Mesenchymal stem cell (in vitro differentiated cells and primary cell): ENCODE results near the gene FOSL1.

Experiments used
- DNase-seq: peaks from one replicate; pipeline ENCODE4 v3.0.0-alpha.2; 2013
- H2AFZ ChIP-seq: one replicate; pipeline ENCODE4 v1.6.1; 2013; ENCODE audit warnings: low read depth, mild to moderate bottlenecking, control low read depth, inconsistent platforms, low read length, moderate library complexity
- H2AK5ac ChIP-seq: 2 replicates; pipeline ENCODE4 v1.6.1; 2013; ENCODE audit warnings: low read length, moderate library complexity, mild to moderate bottlenecking, inconsistent platforms; ENCODE audit not compliant: severe bottlenecking
- H2BK120ac ChIP-seq: one replicate; pipeline ENCODE4 v1.6.1; 2013; ENCODE audit warnings: low read depth, mild to moderate bottlenecking, inconsistent platforms, low read length, moderate library complexity
- H2BK12ac ChIP-seq, 2 experiments: one replicate each; pipeline ENCODE4 v1.6.1; 2013; ENCODE audit warnings: inconsistent platforms in 2 of 2, low read length in 2 of 2, mild to moderate bottlenecking in 2 of 2, moderate library complexity in 2 of 2, control low read depth in 1 of 2
- H2BK15ac ChIP-seq: one replicate; pipeline ENCODE4 v1.6.1; 2013; ENCODE audit warnings: mild to moderate bottlenecking, low read depth, inconsistent platforms; ENCODE audit not compliant: poor library complexity, severe bottlenecking
- H2BK5ac ChIP-seq: 2 replicates; pipeline ENCODE4 v1.6.1; 2013; ENCODE audit warnings: low read depth, mild to moderate bottlenecking, low read length, control low read depth, inconsistent platforms; ENCODE audit not compliant: poor library complexity, severe bottlenecking
- H3K14ac ChIP-seq, 2 experiments: one replicate each; pipeline ENCODE4 v1.6.1; 2013; ENCODE audit warnings: inconsistent platforms in 2 of 2, low read length in 2 of 2, control low read depth in 1 of 2, mild to moderate bottlenecking in 1 of 2, moderate library complexity in 1 of 2
- H3K18ac ChIP-seq, 2 experiments: one replicate each; pipeline ENCODE4 v1.6.1; 2013; ENCODE audit warnings: inconsistent platforms in 2 of 2, low read length in 2 of 2, control low read depth in 1 of 2, low read depth in 1 of 2, mild to moderate bottlenecking in 1 of 2
- H3K23ac ChIP-seq, 2 experiments: one replicate each; pipeline ENCODE4 v1.6.1; 2013; ENCODE audit warnings: inconsistent platforms in 2 of 2, low read length in 2 of 2, mild to moderate bottlenecking in 2 of 2, moderate library complexity in 2 of 2, control low read depth in 1 of 2
- H3K27ac ChIP-seq: 2 replicates; pipeline ENCODE4 v1.5.1; 2013; ENCODE audit warnings: mild to moderate bottlenecking, moderate library complexity, low read length, control low read depth, inconsistent platforms; ENCODE audit not compliant: poor library complexity, severe bottlenecking
- H3K27me3 ChIP-seq, 2 experiments: 2 replicates each; pipeline versions ENCODE4 v1.6.1 to v1.7.0; 2013; ENCODE audit warnings: low read length in 2 of 2, mild to moderate bottlenecking in 2 of 2, moderate library complexity in 2 of 2, control low read depth in 1 of 2, inconsistent platforms in 1 of 2; ENCODE audit not compliant: control insufficient read depth in 1 of 2, insufficient read depth in 1 of 2
- H3K36me3 ChIP-seq, 2 experiments: 2 replicates each; pipeline versions ENCODE4 v1.6.1 to v1.7.0; 2013; ENCODE audit warnings: low read length in 2 of 2, control low read depth in 1 of 2, inconsistent platforms in 1 of 2, low read depth in 1 of 2, mild to moderate bottlenecking in 1 of 2; ENCODE audit not compliant: insufficient read depth in 2 of 2, control insufficient read depth in 1 of 2
- H3K4ac ChIP-seq, 2 experiments: one replicate each; pipeline ENCODE4 v1.6.1; 2013; ENCODE audit warnings: inconsistent platforms in 2 of 2, low read length in 2 of 2, mild to moderate bottlenecking in 2 of 2, moderate library complexity in 2 of 2, control low read depth in 1 of 2, low read depth in 1 of 2
- H3K4me1 ChIP-seq: 2 replicates; pipeline ENCODE4 v1.6.1; 2013; ENCODE audit warnings: low read depth, low read length, control low read depth; ENCODE audit not compliant: control insufficient read depth, insufficient read depth
- H3K4me2 ChIP-seq: 2 replicates; pipeline ENCODE4 v1.6.1; 2013; ENCODE audit warnings: low read length, mild to moderate bottlenecking, inconsistent platforms; ENCODE audit not compliant: poor library complexity, severe bottlenecking
- H3K4me3 ChIP-seq, 2 experiments: 2 replicates each; pipeline versions ENCODE4 v1.5.1 to v1.7.0; 2013; ENCODE audit warnings: low read length in 2 of 2, mild to moderate bottlenecking in 2 of 2, control low read depth in 1 of 2, low read depth in 1 of 2; ENCODE audit not compliant: insufficient read depth in 1 of 2
- H3K79me1 ChIP-seq: replicated peaks from 2 replicates; pipeline ENCODE4 v1.6.1; 2013; ENCODE audit warnings: mild to moderate bottlenecking, control low read depth, low read length, inconsistent platforms; ENCODE audit not compliant: poor library complexity, severe bottlenecking
- H3K9ac ChIP-seq: 2 replicates; pipeline ENCODE4 v1.7.0; 2013; ENCODE audit warnings: mild to moderate bottlenecking, low read length, moderate library complexity
- H3K9me3 ChIP-seq: 2 replicates; pipeline ENCODE4 v1.7.0; 2013; ENCODE audit warnings: mild to moderate bottlenecking, low read length; ENCODE audit not compliant: control insufficient read depth
- H4K8ac ChIP-seq: one replicate; pipeline ENCODE4 v1.6.1; 2013; ENCODE audit warnings: inconsistent platforms, mild to moderate bottlenecking, low read length, moderate library complexity
- H4K91ac ChIP-seq: one replicate; pipeline ENCODE4 v1.6.1; 2013; ENCODE audit warnings: mild to moderate bottlenecking, low read length, inconsistent platforms
- WGBS: methylation state at CpG from one replicate; pipeline ENCODE4 v1.1.7; 2013; ENCODE audit warnings: mixed read lengths; 5-methylcytosine and 5-hydroxymethylcytosine counted together

Gene FOSL1

GRCh38 chr11:65918211-65919140, 18.3 kb upstream of the FOSL1 start, which contains the start of gene C11orf68:
Gene C11orf68 (minus strand): TSS chr11:65919062. CDS start chr11:65919031, 31 bp downstream.
- Histone ChIP-seq H2BK12ac (peak within 1 kb of the TSS; percentile 70 to 95), H3K18ac (peak within 1 kb of the TSS; percentile 94 to 98), H3K9ac (peak within 1 kb of the TSS; percentile 98), H3K23ac (peak within 1 kb of the TSS in 1 of 2 experiments; percentile 95), H3K27ac (peak within 1 kb of the TSS; percentile 80), H3K14ac (peak within 1 kb of the TSS; percentile 94 to 95), H2AFZ (peak within 1 kb of the TSS; percentile 55), H3K79me1 (peaks cover 12% of the 10 kb centered on the region), H3K4me1 (peaks cover 51% of the 10 kb centered on the region), H3K27me3 (no peaks in the 10 kb centered on the region), H3K4me2 (peak within 1 kb of the TSS; percentile 96), H3K9me3 (no peaks in the 10 kb centered on the region), H2BK5ac (peak within 1 kb of the TSS; percentile 91), H3K4ac (peak within 1 kb of the TSS; percentile 94 to 98), H4K91ac (peak within 1 kb of the TSS; percentile 99), H2BK15ac (peak within 1 kb of the TSS; percentile 91), H3K36me3 (peaks cover 39 to 44% of the 10 kb centered on the region in 2 experiments), H2AK5ac (peak within 1 kb of the TSS; percentile 93), H4K8ac (peak within 1 kb of the TSS; percentile 99), H2BK120ac (peak within 1 kb of the TSS; percentile 100), H3K4me3 (peak within 1 kb of the TSS; percentile 91 to 98)
- DNase-seq = no peak
- 7% methylated on average over 65 of the region's 77 CpGs for WGBS

GRCh38 chr11:65917434-65918210, 17.4 kb upstream of the FOSL1 start:
- peak overlapping the region; percentile 99 for H4K91ac ChIP-seq
- H3K79me1 ChIP-seq = peaks cover 17% of the 10 kb centered on the region
- H3K27ac ChIP-seq = peak overlapping the region; percentile 99
- H3K27me3 ChIP-seq = no peaks in the 10 kb centered on the region
- peak overlapping the region; percentile 98 for H3K9ac ChIP-seq
- H2BK15ac ChIP-seq = peak overlapping the region; percentile 17
- H3K23ac ChIP-seq = peak overlapping the region in 1 of 2 experiments; percentile 16
- H3K14ac ChIP-seq = peak overlapping the region in 1 of 2 experiments; percentile 86
- H3K4me3 ChIP-seq = peak overlapping the region; percentile 40 to 98
- no peak for DNase-seq
- no peaks in the 10 kb centered on the region for H3K9me3 ChIP-seq
- 92% methylated on average over 35 of the region's 35 CpGs for WGBS
- H2AFZ ChIP-seq = no peak overlapping the region
- H3K4me1 ChIP-seq = peaks cover 60% of the 10 kb centered on the region
- H2BK120ac ChIP-seq = no peak overlapping the region
- peak overlapping the region; percentile 99 for H4K8ac ChIP-seq
- H3K18ac ChIP-seq = peak overlapping the region; percentile 94 to 98
- H3K4me2 ChIP-seq = peak overlapping the region; percentile 25
- H2BK12ac ChIP-seq = peak overlapping the region; percentile 70 to 95
- peak overlapping the region; percentile 91 for H2BK5ac ChIP-seq
- peaks cover 34 to 35% of the 10 kb centered on the region in 2 experiments for H3K36me3 ChIP-seq
- peak overlapping the region; percentile 7 to 98 for H3K4ac ChIP-seq
- peak overlapping the region; percentile 93 for H2AK5ac ChIP-seq

GRCh38 chr11:65917077-65917433, 16.9 kb upstream of the FOSL1 start:
- H3K36me3 ChIP-seq = peaks cover 28 to 30% of the 10 kb centered on the region in 2 experiments
- H3K27ac ChIP-seq = peak overlapping the region; percentile 99
- H3K9ac ChIP-seq = peak overlapping the region; percentile 98
- peak overlapping the region; percentile 89 for H4K91ac ChIP-seq
- H2BK120ac ChIP-seq = peak overlapping the region; percentile 89
- H3K79me1 ChIP-seq = peaks cover 16% of the 10 kb centered on the region
- no peaks in the 10 kb centered on the region for H3K9me3 ChIP-seq
- peak overlapping the region; percentile 75 to 95 for H2BK12ac ChIP-seq
- no peak for DNase-seq
- peak overlapping the region; percentile 98 for H2BK15ac ChIP-seq
- H3K18ac ChIP-seq = peak overlapping the region; percentile 97 to 98
- H3K4me3 ChIP-seq = peak overlapping the region in 1 of 2 experiments; percentile 98
- peak overlapping the region; percentile 25 for H3K4me2 ChIP-seq
- peak overlapping the region in 1 of 2 experiments; percentile 16 for H3K23ac ChIP-seq
- no peak overlapping the region for H2AFZ ChIP-seq
- WGBS = 86% methylated on average over 3 of the region's 3 CpGs
- H3K4ac ChIP-seq = peak overlapping the region; percentile 93 to 95
- peak overlapping the region; percentile 90 for H4K8ac ChIP-seq
- H3K14ac ChIP-seq = peak overlapping the region in 1 of 2 experiments; percentile 86
- no peaks in the 10 kb centered on the region for H3K27me3 ChIP-seq
- H2BK5ac ChIP-seq = peak overlapping the region; percentile 95
- peaks cover 63% of the 10 kb centered on the region for H3K4me1 ChIP-seq
- H2AK5ac ChIP-seq = peak overlapping the region; percentile 93
